HepG2 (cell line): ENCODE measurements around the gene ERMARD. TPM values are rescaled to one million over a fixed set of nuclear protein-coding genes. Genes with fewer than 3 reads are reported as not detected.

Experiments used
- ATAC-seq: fragments of 200-7000 bp; cut with Tn5 transposase; 3 replicates; pipeline ENCODE4 v1.9.1; 2020; ENCODE audit warnings: mild to moderate bottlenecking, moderate library complexity
- BruUV-seq: library from RNA; stranded (reverse); fragments of 400-500 nt; replicated peaks from 2 replicates; lab custom pipeline; 2021; lab: Mats Ljungman, UMichigan
- CTCF ChIA-PET: fragments of 300-600 bp; formaldehyde crosslinking; extraction: SDS; loops from one replicate; lab custom pipeline; 2021; ENCODE audit warnings: low total read pairs, inconsistent platforms, low intra/inter-chr PET ratio; lab: Yijun Ruan, JAX
- POLR2A ChIA-PET: fragments of 350-600 bp; sonication (Branson Sonifier 250); formaldehyde crosslinking; loops from one replicate; lab custom pipeline; 2020; ENCODE audit warnings: antibody characterized with exemption, inconsistent platforms; lab: Yijun Ruan, JAX
- DNase-seq: peaks from one replicate; pipeline ENCODE4 v3.0.0-alpha.2; 2015; ENCODE audit warnings: low spot score
- FAIRE-seq: peaks from 3 replicates; lab custom pipeline; 2011; peaks lifted over from hg19 to GRCh38; lab: Jason Lieb, UNC
- H2AFZ ChIP-seq: one replicate; pipeline ENCODE4 v1.6.1; 2011; ENCODE audit warnings: low read length, inconsistent platforms
- H3K27ac ChIP-seq: fragments of 300-600 bp; 3 replicates; pipeline ENCODE4 v1.8.0; 2011; ENCODE audit warnings: mixed run types, mild to moderate bottlenecking, mixed read lengths, low read length, inconsistent platforms; ENCODE audit not compliant: insufficient read depth; ENCODE audit errors: extremely low read length
- H3K27me3 ChIP-seq, 2 experiments: fragments of 200-600 bp in 1 of 2; 2 replicates in 1 of 2; 3 replicates in 1 of 2; pipeline versions ENCODE4 v1.6.0 to v1.8.0; 2011; ENCODE audit warnings: low read length in 2 of 2, mild to moderate bottlenecking in 2 of 2, moderate library complexity in 2 of 2, inconsistent platforms in 1 of 2; ENCODE audit not compliant: insufficient read depth in 2 of 2, control insufficient read depth in 1 of 2
- H3K36me3 ChIP-seq, 2 experiments: fragments of 200-600 bp in 1 of 2; replicated peaks in 1 of 2; 2 replicates in 1 of 2; 3 replicates in 1 of 2; pipeline versions ENCODE4 v1.5.1 to v1.8.0; 2011; ENCODE audit warnings: low read length in 2 of 2, inconsistent platforms in 1 of 2; ENCODE audit not compliant: insufficient read depth in 2 of 2, control insufficient read depth in 1 of 2
- H3K4me1 ChIP-seq: 2 replicates; pipeline ENCODE4 v1.5.1; 2012; ENCODE audit warnings: low read length, inconsistent platforms; ENCODE audit not compliant: insufficient read depth
- H3K4me2 ChIP-seq: 2 replicates; pipeline ENCODE4 v1.6.0; 2011; ENCODE audit warnings: low read depth, low read length, inconsistent platforms
- H3K4me3 ChIP-seq, 3 experiments: fragments of 200-600 bp in 1 of 3; sonication (generic), shearing (Covaris generic) in 1 of 3; replicated peaks in 1 of 3; 2 replicates each; pipeline ENCODE4 v1.5.1; 2011 to 2016; ENCODE audit warnings: low read length in 3 of 3, inconsistent platforms in 2 of 3, low read depth in 2 of 3, mild to moderate bottlenecking in 2 of 3, control low read depth in 1 of 3, mixed read lengths in 1 of 3; ENCODE audit not compliant: insufficient read depth in 1 of 3
- H3K79me2 ChIP-seq: one replicate; pipeline ENCODE4 v1.6.1; 2011; ENCODE audit warnings: low read length, inconsistent platforms; ENCODE audit not compliant: insufficient read depth
- H3K9ac ChIP-seq: 2 replicates; pipeline ENCODE4 v1.6.0; 2011; ENCODE audit warnings: mild to moderate bottlenecking, low read depth, low read length, inconsistent platforms; ENCODE audit not compliant: insufficient read depth
- H3K9me3 ChIP-seq: 2 replicates; pipeline ENCODE4 v1.5.1; 2012; ENCODE audit warnings: mild to moderate bottlenecking, low read length
- H4K20me1 ChIP-seq: 2 replicates; pipeline ENCODE4 v1.6.0; 2011; ENCODE audit warnings: inconsistent platforms, mild to moderate bottlenecking, low read length, moderate library complexity; ENCODE audit not compliant: insufficient read depth
- AGO1 ChIP-seq: fragments of 200-400 bp; formaldehyde crosslinking; IDR thresholded peaks from 2 replicates; pipeline ENCODE4 v1.6.1; 2017; ENCODE audit warnings: mild to moderate bottlenecking, low read depth, low read length, moderate library complexity; ENCODE audit not compliant: poor library complexity, severe bottlenecking
- HDAC2 ChIP-seq: sonication (generic); formaldehyde crosslinking; IDR thresholded peaks from 2 replicates; pipeline ENCODE4 v1.4.0; 2020; ENCODE audit warnings: missing genetic modification reagents
- HDAC6 ChIP-seq: fragments of 200-600 bp; sonication (generic); IDR thresholded peaks from 2 replicates; pipeline ENCODE4 v1.7.0; 2017; ENCODE audit warnings: mild to moderate bottlenecking, antibody characterized with exemption, low read length, low read depth
- NKX3-1 ChIP-seq: sonication (generic); formaldehyde crosslinking; IDR thresholded peaks from 2 replicates; pipeline ENCODE4 v1.5.0; 2020; ENCODE audit warnings: missing genetic modification reagents
- PHF5A ChIP-seq: IDR thresholded peaks from one replicate; pipeline ENCODE4 v1.6.1; 2018; ENCODE audit warnings: low read depth, missing genetic modification reagents; ENCODE audit not compliant: unreplicated experiment
- REPIN1 ChIP-seq: sonication (generic); formaldehyde crosslinking; IDR thresholded peaks from 2 replicates; pipeline ENCODE4 v1.8.0; 2022; ENCODE audit warnings: missing genetic modification reagents, low read depth, mild to moderate bottlenecking, borderline replicate concordance
- ZFP37 ChIP-seq: sonication (generic); formaldehyde crosslinking; IDR thresholded peaks from 2 replicates; pipeline ENCODE4 v1.4.0; 2020; ENCODE audit warnings: missing genetic modification reagents, borderline replicate concordance
- ZNF253 ChIP-seq: sonication (generic); formaldehyde crosslinking; IDR thresholded peaks from 2 replicates; pipeline ENCODE4 v1.8.0; 2022; ENCODE audit warnings: mild to moderate bottlenecking, missing genetic modification reagents, borderline replicate concordance
- ZNF331 ChIP-seq: sonication (generic); formaldehyde crosslinking; IDR thresholded peaks from 2 replicates; pipeline ENCODE4 v1.4.0; 2020; ENCODE audit warnings: missing genetic modification reagents
- ZNF33A ChIP-seq: sonication (generic); formaldehyde crosslinking; IDR thresholded peaks from 2 replicates; pipeline ENCODE4 v1.5.1; 2020; ENCODE audit warnings: missing genetic modification reagents, mild to moderate bottlenecking, moderate library complexity, borderline replicate concordance
- ZNF737 ChIP-seq: sonication (generic); formaldehyde crosslinking; IDR thresholded peaks from 2 replicates; pipeline ENCODE4 v1.5.0; 2020; ENCODE audit warnings: missing genetic modification reagents, mild to moderate bottlenecking, borderline replicate concordance
- WGBS: methylation state at CpG from one replicate; pipeline ENCODE4 v1.1.6; 2017; ENCODE audit warnings: low lambda C conversion rate; 5-methylcytosine and 5-hydroxymethylcytosine counted together
- in situ Hi-C: cut with HindIII; loops from 2 replicates; pipeline ENCODE4 v1.10.0; 2017; ENCODE audit warnings: low pct_unique_long_range_greater_than_20kb; ENCODE audit not compliant: extremely low pct_ligation_motif_present
- intact Hi-C: fragments of 100-400 bp; cut with micrococcal nuclease; formaldehyde crosslinking; loops from one replicate; pipeline ENCODE4 v1.10.0; 2022; ENCODE audit not compliant: unreplicated experiment
- polyA plus RNA-seq, 8 experiments: library from polyadenylated mRNA; depleted of rRNA in 3 of 8; stranded (reverse) in 7 of 8; unstranded in 1 of 8; fragments of >200 nt; fragmentation: Illumina TruSeq in 4 of 8; extraction: Trizol in 4 of 8; gene quantifications; 2 replicates each; pipeline versions ENCODE4 v1.2.1 to v1.2.3, GENCODE V29; 2011 to 2016; ENCODE audit warnings: low read depth in 4 of 8, missing spikeins in 1 of 8, mixed read lengths in 1 of 8; ENCODE audit not compliant: insufficient read depth in 1 of 8
- total RNA-seq, 5 experiments: library from RNA; depleted of rRNA; stranded (reverse); fragments of >200 nt; fragmentation: Illumina TruSeq; extraction: Trizol; gene quantifications; 2 replicates each; pipeline ENCODE4 v1.2.3, GENCODE V29; 2016; ENCODE audit warnings: low read depth in 1 of 5
- TF ChIP-seq, protein P1 (sequence below): conservative IDR thresholded peaks from 2 replicates; pipeline ENCODE4 v1.6.1; 2018; ENCODE audit warnings: missing genetic modification reagents
- TF ChIP-seq, protein P2 (sequence below): sonication (generic); formaldehyde crosslinking; IDR thresholded peaks from 2 replicates; pipeline ENCODE4 v1.4.0; 2020; ENCODE audit warnings: mild to moderate bottlenecking, missing genetic modification reagents
- TF ChIP-seq, protein P3 (sequence below): sonication (generic); formaldehyde crosslinking; IDR thresholded peaks from 2 replicates; pipeline ENCODE4 v1.8.0; 2022; ENCODE audit warnings: missing genetic modification reagents, mild to moderate bottlenecking, moderate library complexity, borderline replicate concordance

The ERMARD gene
- total and polyA plus RNA-seq, 2 of the 13 experiments (the other 11 are each of a cell fraction or from before 2014, with no cell fraction given), result 8.8 to 10.7 TPM

DNA sequence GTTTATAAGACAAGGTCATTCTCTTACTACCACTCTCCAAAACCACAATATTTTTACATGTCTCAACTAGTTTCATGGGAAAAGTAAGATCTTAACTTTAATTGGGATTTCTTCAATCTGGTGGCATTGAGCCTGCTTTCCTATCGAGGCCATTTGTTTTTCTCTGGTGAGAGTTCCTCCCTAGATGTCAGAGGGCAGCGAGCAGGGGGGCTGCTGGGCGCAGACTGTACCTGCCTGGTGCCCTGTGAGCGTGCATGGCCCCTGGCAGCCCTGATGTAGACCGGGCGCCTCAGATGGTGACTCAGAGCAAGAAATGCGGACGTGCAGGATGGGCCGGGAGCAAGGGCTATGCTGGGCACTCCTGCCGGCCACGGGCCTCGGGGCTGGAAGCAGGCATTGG, 27.2 kb downstream of the ERMARD start:
- no peaks in the 10 kb centered on the region for H3K79me2 ChIP-seq
- H4K20me1 ChIP-seq, result no peaks in the 10 kb centered on the region
- H3K4me3 ChIP-seq, result no peak overlapping the region
- BruUV-seq, result no TSS peak
- POLR2A ChIA-PET, result no interaction called here
- peaks cover 20% of the 10 kb centered on the region for H3K4me1 ChIP-seq
- ATAC-seq, result no peak
- H3K27me3 ChIP-seq, result no peaks in the 10 kb centered on the region
- no peak overlapping the region for H3K27ac ChIP-seq
- FAIRE-seq, result no peak
- no peaks in the 10 kb centered on the region for H3K9me3 ChIP-seq
- H2AFZ ChIP-seq, result no peak overlapping the region
- TF ChIP-seq ZNF331 (CRISPR knock-in tag), result no peak
- no peak for TF ChIP-seq ZNF737 (CRISPR knock-in tag)
- TF ChIP-seq AGO1, result peak; percentile 35
- TF ChIP-seq PHF5A (CRISPR knock-in tag), result no peak
- no peak for TF ChIP-seq ZNF33A
- CTCF ChIA-PET, result no interaction called here
- 95% methylated on average over 12 of the region's 12 CpGs for WGBS
- in situ Hi-C loops, result no loop called here
- no peak for DNase-seq
- H3K4me2 ChIP-seq, result no peak overlapping the region
- intact Hi-C loops, result no loop called here
- no peaks in the 10 kb centered on the region for H3K36me3 ChIP-seq
- no peak overlapping the region for H3K9ac ChIP-seq

DNA sequence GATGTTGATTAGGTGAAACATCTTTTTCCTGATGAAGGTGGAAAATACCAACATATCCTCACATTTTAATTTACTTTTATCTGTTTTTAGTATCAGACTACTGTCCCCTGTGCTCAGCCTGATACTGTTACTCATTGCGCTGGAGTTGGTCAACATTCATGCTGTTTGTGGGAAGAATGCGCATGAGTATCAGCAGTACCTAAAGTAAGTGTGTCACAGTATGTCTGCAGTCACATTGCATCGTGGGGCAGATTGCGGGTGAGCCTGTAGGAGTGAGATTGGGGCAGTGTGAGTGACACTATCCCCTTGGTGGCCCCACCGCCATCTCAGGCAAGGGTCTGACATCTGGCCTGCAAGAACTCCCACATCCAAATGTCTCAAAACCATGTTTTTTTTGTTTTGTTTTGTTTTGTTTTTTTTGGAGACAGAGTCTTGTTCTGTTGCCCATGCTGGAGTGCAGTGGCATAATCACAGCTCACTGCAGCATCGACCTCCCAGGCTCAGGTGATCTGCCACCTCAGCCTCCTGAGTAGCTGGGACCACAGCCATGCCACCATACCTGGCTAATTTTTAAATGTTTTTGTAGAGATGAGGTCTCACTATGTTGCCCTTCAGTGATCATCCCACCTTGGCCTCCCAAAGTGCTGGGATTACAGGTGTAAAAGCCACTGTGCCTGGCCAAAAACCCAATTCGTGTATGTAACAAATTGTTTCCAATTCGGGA, 27.8 kb downstream of the ERMARD start:
- in situ Hi-C loops, result no loop called here
- intact Hi-C loops, result no loop called here
- ChIA-PET CTCF (no interaction called here), POLR2A (interaction anchor here (0.9 to 2.5 kb wide), 3 partner anchors 11 to 78 kb away, joined by 3 to 12 read pairs (median 3); partner anchors contain the start of genes C6orf120 and WDR27)
- peaks cover 20% of the 10 kb centered on the region for H3K4me1 ChIP-seq
- DNase-seq (no peak), FAIRE-seq (no peak), ATAC-seq (no peak)
- no peaks in the 10 kb centered on the region for H3K9me3 ChIP-seq
- 91% methylated on average over 8 of the region's 8 CpGs for WGBS
- H4K20me1 ChIP-seq, result no peaks in the 10 kb centered on the region
- H3K79me2 ChIP-seq, result no peaks in the 10 kb centered on the region
- BruUV-seq, result no TSS peak
- no peak overlapping the region for H3K4me3 ChIP-seq
- no peaks in the 10 kb centered on the region for H3K36me3 ChIP-seq
- no peak overlapping the region for H3K9ac ChIP-seq
- H2AFZ ChIP-seq, result no peak overlapping the region
- H3K4me2 ChIP-seq, result no peak overlapping the region
- no peaks in the 10 kb centered on the region for H3K27me3 ChIP-seq
- no peak overlapping the region for H3K27ac ChIP-seq
- TF ChIP-seq, protein P1, sequence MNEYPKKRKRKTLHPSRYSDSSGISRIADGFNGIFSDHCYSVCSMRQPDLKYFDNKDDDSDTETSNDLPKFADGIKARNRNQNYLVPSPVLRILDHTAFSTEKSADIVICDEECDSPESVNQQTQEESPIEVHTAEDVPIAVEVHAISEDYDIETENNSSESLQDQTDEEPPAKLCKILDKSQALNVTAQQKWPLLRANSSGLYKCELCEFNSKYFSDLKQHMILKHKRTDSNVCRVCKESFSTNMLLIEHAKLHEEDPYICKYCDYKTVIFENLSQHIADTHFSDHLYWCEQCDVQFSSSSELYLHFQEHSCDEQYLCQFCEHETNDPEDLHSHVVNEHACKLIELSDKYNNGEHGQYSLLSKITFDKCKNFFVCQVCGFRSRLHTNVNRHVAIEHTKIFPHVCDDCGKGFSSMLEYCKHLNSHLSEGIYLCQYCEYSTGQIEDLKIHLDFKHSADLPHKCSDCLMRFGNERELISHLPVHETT, result no peak
- TF ChIP-seq ZFP37 (CRISPR knock-in tag), result no peak
- TF ChIP-seq NKX3-1 (CRISPR knock-in tag), result no peak
- no peak for TF ChIP-seq ZNF253 (CRISPR knock-in tag)
- TF ChIP-seq HDAC6, result no peak
- TF ChIP-seq REPIN1 (CRISPR knock-in tag), result no peak
- TF ChIP-seq, protein P2, sequence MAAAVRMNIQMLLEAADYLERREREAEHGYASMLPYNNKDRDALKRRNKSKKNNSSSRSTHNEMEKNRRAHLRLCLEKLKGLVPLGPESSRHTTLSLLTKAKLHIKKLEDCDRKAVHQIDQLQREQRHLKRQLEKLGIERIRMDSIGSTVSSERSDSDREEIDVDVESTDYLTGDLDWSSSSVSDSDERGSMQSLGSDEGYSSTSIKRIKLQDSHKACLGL (CRISPR knock-in tag), result no peak
- TF ChIP-seq HDAC2 (CRISPR knock-in tag), result no peak
- TF ChIP-seq, protein P3, sequence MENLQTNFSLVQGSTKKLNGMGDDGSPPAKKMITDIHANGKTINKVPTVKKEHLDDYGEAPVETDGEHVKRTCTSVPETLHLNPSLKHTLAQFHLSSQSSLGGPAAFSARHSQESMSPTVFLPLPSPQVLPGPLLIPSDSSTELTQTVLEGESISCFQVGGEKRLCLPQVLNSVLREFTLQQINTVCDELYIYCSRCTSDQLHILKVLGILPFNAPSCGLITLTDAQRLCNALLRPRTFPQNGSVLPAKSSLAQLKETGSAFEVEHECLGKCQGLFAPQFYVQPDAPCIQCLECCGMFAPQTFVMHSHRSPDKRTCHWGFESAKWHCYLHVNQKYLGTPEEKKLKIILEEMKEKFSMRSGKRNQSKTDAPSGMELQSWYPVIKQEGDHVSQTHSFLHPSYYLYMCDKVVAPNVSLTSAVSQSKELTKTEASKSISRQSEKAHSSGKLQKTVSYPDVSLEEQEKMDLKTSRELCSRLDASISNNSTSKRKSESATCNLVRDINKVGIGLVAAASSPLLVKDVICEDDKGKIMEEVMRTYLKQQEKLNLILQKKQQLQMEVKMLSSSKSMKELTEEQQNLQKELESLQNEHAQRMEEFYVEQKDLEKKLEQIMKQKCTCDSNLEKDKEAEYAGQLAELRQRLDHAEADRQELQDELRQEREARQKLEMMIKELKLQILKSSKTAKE (CRISPR knock-in tag), result no peak
